Tibial artery (tissue), 4 donors: ENCODE results near the gene RNF44.
"Not testable (repeated sequence)": the region's sequence is repeated elsewhere in the genome, so short reads cannot be mapped to it uniquely, and the experiment has no call there.

Experiments used
- DNase-seq, 2 donors: peaks; one replicate each; pipeline ENCODE4 v3.0.0-alpha.2; 2019
- H3K27ac ChIP-seq, 2 donors: fragments of 200-600 bp; sonication (generic) in 1 of 2; 1 replicate in 1 of 2; 2 replicates in 1 of 2; pipeline ENCODE4 v1.5.1; 2018 to 2019; ENCODE audit warnings: mild to moderate bottlenecking in 1 of 2
- H3K27me3 ChIP-seq, 2 donors: fragments of 200-600 bp; sonication (generic) in 1 of 2; one replicate each; pipeline versions ENCODE4 v1.5.1 to v1.6.0; 2016 to 2019
- H3K36me3 ChIP-seq, 3 donors: fragments of 200-600 bp; sonication (generic) in 2 of 3; one replicate each; pipeline ENCODE4 v1.5.1; 2016 to 2019; ENCODE audit warnings: mild to moderate bottlenecking in 2 of 3
- H3K4me1 ChIP-seq, 4 donors: fragments of 200-600 bp; sonication (generic) in 2 of 4; 1 replicate in 3 of 4; 2 replicates in 1 of 4; pipeline ENCODE4 v1.5.1; 2016 to 2019
- H3K4me3 ChIP-seq, 2 donors: fragments of 200-600 bp; sonication (generic) in 1 of 2; 1 replicate in 1 of 2; 2 replicates in 1 of 2; pipeline ENCODE4 v1.5.1; 2018 to 2019; ENCODE audit warnings: mild to moderate bottlenecking in 2 of 2
- H3K9me3 ChIP-seq, 3 donors: fragments of 200-600 bp; sonication (generic) in 1 of 3; one replicate each; pipeline ENCODE4 v1.5.1; 2016 to 2019
- CTCF ChIP-seq, 2 experiments: fragments of 200-600 bp in 1 of 2; fragments of 450-650 bp in 1 of 2; IDR thresholded peaks; one replicate each; pipeline ENCODE4 v1.5.1; 2017 to 2019; ENCODE audit warnings: antibody characterized with exemption in 2 of 2, mild to moderate bottlenecking in 1 of 2, moderate library complexity in 1 of 2
- intact Hi-C: fragments of 100-400 bp; cut with DNase I; formaldehyde crosslinking; loops from one replicate; pipeline ENCODE4 v1.15.0; 2023; ENCODE audit warnings: low total_unique reads

The RNF44 gene

GRCh38 chr5:176497852-176498251 is 39.4 kb downstream of the RNF44 start:
- Histone ChIP-seq H3K27me3 (no peaks in the 10 kb centered on the region), H3K36me3 (peaks cover 88 to 97% (median 97%) of the 10 kb centered on the region in 3 donors), H3K4me1 (no peaks in the 10 kb centered on the region), H3K9me3 (no peaks in the 10 kb centered on the region), H3K27ac (no peak overlapping the region), H3K4me3 (no peak overlapping the region)
- intact Hi-C loops: no loop called here
- DNase-seq: no peak
- no peak for TF ChIP-seq CTCF (IDR thresholded peaks at IDR 0.05)

- no peak overlapping the region for H3K27ac ChIP-seq
- DNase-seq: no peak
- intact Hi-C loops: no loop called here
- no peaks in the 10 kb centered on the region for H3K27me3 ChIP-seq
- no peaks in the 10 kb centered on the region for H3K4me1 ChIP-seq
- no peak overlapping the region for H3K4me3 ChIP-seq
- peaks cover 78 to 89% (median 86%) of the 10 kb centered on the region in 3 donors for H3K36me3 ChIP-seq
- TF ChIP-seq CTCF (IDR thresholded peaks at IDR 0.05): no peak
- no peaks in the 10 kb centered on the region for H3K9me3 ChIP-seq
Observed at GRCh38 chr5:176492431-176492830, 44.8 kb downstream of the RNF44 start.

- DNase-seq: no peak
- intact Hi-C loops: no loop called here
- Histone ChIP-seq H3K36me3 (peaks cover 78 to 89% (median 85%) of the 10 kb centered on the region in 3 donors), H3K27ac (no peak overlapping the region), H3K9me3 (no peaks in the 10 kb centered on the region), H3K4me1 (no peaks in the 10 kb centered on the region), H3K27me3 (no peaks in the 10 kb centered on the region), H3K4me3 (no peak overlapping the region)
- TF ChIP-seq CTCF (IDR thresholded peaks at IDR 0.05): no peak
Observed at GRCh38 chr5:176491901-176492300, 45.3 kb downstream of the RNF44 start.

GRCh38 chr5:176491101-176491502 is 46.1 kb downstream of the RNF44 start:
- DNase-seq: no peak
- no peak for TF ChIP-seq CTCF (IDR thresholded peaks at IDR 0.05)
- no peak overlapping the region for H3K4me3 ChIP-seq
- intact Hi-C loops: no loop called here
- no peak overlapping the region for H3K27ac ChIP-seq
- H3K4me1 ChIP-seq: no peaks in the 10 kb centered on the region
- no peaks in the 10 kb centered on the region for H3K27me3 ChIP-seq
- H3K36me3 ChIP-seq: peaks cover 74 to 88% (median 85%) of the 10 kb centered on the region in 3 donors
- no peaks in the 10 kb centered on the region for H3K9me3 ChIP-seq

- no peak for TF ChIP-seq CTCF (IDR thresholded peaks at IDR 0.05)
- DNase-seq: no peak
- H3K36me3 ChIP-seq: peaks cover 66 to 86% (median 81%) of the 10 kb centered on the region in 3 donors
- no peak overlapping the region for H3K27ac ChIP-seq
- no peaks in the 10 kb centered on the region for H3K27me3 ChIP-seq
- intact Hi-C loops: no loop called here
- H3K9me3 ChIP-seq: no peaks in the 10 kb centered on the region
- H3K4me3 ChIP-seq: no peak overlapping the region
- H3K4me1 ChIP-seq: no peaks in the 10 kb centered on the region
Observed at GRCh38 chr5:176490301-176490700, 46.9 kb downstream of the RNF44 start.

GRCh38 chr5:176489077-176489476 is 48.1 kb downstream of the RNF44 start:
- H3K27ac ChIP-seq: no peak overlapping the region
- no peaks in the 10 kb centered on the region for H3K9me3 ChIP-seq
- intact Hi-C loops: no loop called here
- no peaks in the 10 kb centered on the region for H3K27me3 ChIP-seq
- H3K36me3 ChIP-seq: peaks cover 54 to 85% (median 69%) of the 10 kb centered on the region in 3 donors
- no peak for TF ChIP-seq CTCF (IDR thresholded peaks at IDR 0.05)
- no peaks in the 10 kb centered on the region for H3K4me1 ChIP-seq
- DNase-seq: no peak
- no peak overlapping the region for H3K4me3 ChIP-seq

GRCh38 chr5:176487160-176487559 is 50.0 kb downstream of the RNF44 start:
- H3K36me3 ChIP-seq: peaks cover 36 to 83% (median 59%) of the 10 kb centered on the region in 3 donors
- DNase-seq, H3K27ac ChIP-seq, intact Hi-C loops, H3K9me3 ChIP-seq, H3K27me3 ChIP-seq, H3K4me1 ChIP-seq, H3K4me3 ChIP-seq: not testable (repeated sequence)
